H1 (cell line): ENCODE measurements around the gene TMEM181. TPM values are rescaled to one million over a fixed set of nuclear protein-coding genes. Genes with fewer than 3 reads are reported as not detected.

ENCODE experiments used
- CTCF ChIA-PET: fragments of 300-600 bp; sonication (Branson Sonifier 250); formaldehyde crosslinking; loops from one replicate; lab custom pipeline; 2021; ENCODE audit not compliant: partially characterized antibody; lab: Charles Lee
- POLR2A ChIA-PET: fragments of 300-600 bp; sonication (Branson Sonifier 250); formaldehyde crosslinking; loops from one replicate; lab custom pipeline; 2021; ENCODE audit warnings: inconsistent platforms; ENCODE audit not compliant: partially characterized antibody; lab: Charles Lee
- DNase-seq, 2 experiments: peaks; one replicate each; pipeline versions ENCODE4 v3.0.0 to v3.0.0-alpha.2; 2010 to 2022; ENCODE audit warnings: low spot score in 2 of 2, low read depth in 1 of 2, mixed read lengths in 1 of 2
- FAIRE-seq: peaks from 2 replicates; lab custom pipeline; 2011; peaks lifted over from hg19 to GRCh38; lab: Jason Lieb, UNC
- H2AFZ ChIP-seq: 2 replicates; pipeline ENCODE4 v1.8.1; 2012; ENCODE audit warnings: low read length, inconsistent platforms
- H2AK5ac ChIP-seq: 2 replicates; pipeline ENCODE4 v1.6.1; 2013; ENCODE audit warnings: low read depth, low read length
- H2BK120ac ChIP-seq: replicated peaks from 2 replicates; pipeline ENCODE3; 2013; ENCODE audit warnings: low read depth, low read length, inconsistent platforms
- H2BK12ac ChIP-seq: 2 replicates; pipeline ENCODE4 v1.6.1; 2013; ENCODE audit warnings: low read depth, low read length
- H2BK15ac ChIP-seq: 2 replicates; pipeline ENCODE4 v1.6.1; 2013; ENCODE audit warnings: low read length
- H2BK20ac ChIP-seq: 2 replicates; pipeline ENCODE4 v1.6.1; 2013; ENCODE audit warnings: low read length
- H2BK5ac ChIP-seq: 2 replicates; pipeline ENCODE4 v1.6.1; 2013; ENCODE audit warnings: low read depth, low read length
- H3K14ac ChIP-seq: 2 replicates; pipeline ENCODE4 v1.6.1; 2013; ENCODE audit warnings: inconsistent platforms; ENCODE audit not compliant: insufficient read length
- H3K18ac ChIP-seq: 2 replicates; pipeline ENCODE4 v1.6.1; 2013; ENCODE audit warnings: low read length; ENCODE audit errors: extremely low read depth
- H3K23ac ChIP-seq: 2 replicates; pipeline ENCODE4 v1.6.1; 2013; ENCODE audit warnings: inconsistent platforms; ENCODE audit not compliant: insufficient read length
- H3K23me2 ChIP-seq: 2 replicates; pipeline ENCODE4 v1.6.1; 2013; ENCODE audit warnings: low read depth, low read length
- H3K27ac ChIP-seq: 2 replicates; pipeline ENCODE4 v1.6.1; 2011; ENCODE audit warnings: low read depth, low read length, inconsistent platforms
- H3K27me3 ChIP-seq, 4 experiments: replicated peaks in 1 of 4; 1 replicate in 1 of 4; 2 replicates in 3 of 4; pipeline versions ENCODE4 v1.6.1 to v1.8.1; 2011 to 2013; ENCODE audit warnings: low read length in 3 of 4, mild to moderate bottlenecking in 3 of 4, inconsistent platforms in 2 of 4, mixed read lengths in 2 of 4, moderate library complexity in 1 of 4; ENCODE audit not compliant: control insufficient read depth in 3 of 4, insufficient read depth in 3 of 4; ENCODE audit errors: extremely low read depth in 1 of 4
- H3K36me3 ChIP-seq, 4 experiments: 2 replicates each; pipeline versions ENCODE4 v1.6.1 to v1.8.1; 2011 to 2013; ENCODE audit warnings: mild to moderate bottlenecking in 4 of 4, low read length in 3 of 4, moderate library complexity in 2 of 4, control low read depth in 1 of 4, inconsistent platforms in 1 of 4; ENCODE audit not compliant: insufficient read depth in 4 of 4, control insufficient read depth in 2 of 4
- H3K4ac ChIP-seq: replicated peaks from 2 replicates; pipeline ENCODE3; 2013; ENCODE audit warnings: low read length, low read depth, mixed read lengths, inconsistent platforms; ENCODE audit not compliant: insufficient read length
- H3K4me1 ChIP-seq, 4 experiments: replicated peaks in 1 of 4; 1 replicate in 1 of 4; 2 replicates in 3 of 4; pipeline versions ENCODE4 v1.6.1 to v1.8.1; 2011 to 2013; ENCODE audit warnings: low read length in 3 of 4, inconsistent platforms in 2 of 4, mixed read lengths in 1 of 4; ENCODE audit not compliant: insufficient read depth in 4 of 4, control insufficient read depth in 3 of 4
- H3K4me2 ChIP-seq, 2 experiments: 2 replicates each; pipeline versions ENCODE4 v1.6.1 to v1.8.1; 2011 to 2013; ENCODE audit warnings: low read depth in 2 of 2, low read length in 2 of 2, control low read depth in 1 of 2, inconsistent platforms in 1 of 2, mild to moderate bottlenecking in 1 of 2; ENCODE audit not compliant: insufficient read depth in 1 of 2
- H3K4me3 ChIP-seq, 4 experiments: fragments of 200-600, 300-600 bp in 1 of 4; sonication (generic), shearing (Covaris generic), sonication (Bioruptor Twin) in 1 of 4; 2 replicates each; pipeline versions ENCODE4 v1.5.1 to v1.8.1; 2011 to 2016; ENCODE audit warnings: low read length in 4 of 4, low read depth in 3 of 4, control low read depth in 2 of 4, inconsistent platforms in 2 of 4, mild to moderate bottlenecking in 2 of 4, mixed read lengths in 1 of 4, moderate library complexity in 1 of 4; ENCODE audit not compliant: insufficient read depth in 2 of 4; ENCODE audit errors: extremely low read depth in 1 of 4
- H3K56ac ChIP-seq: replicated peaks from 2 replicates; pipeline ENCODE3; 2013; ENCODE audit warnings: low read depth, mild to moderate bottlenecking, mixed read lengths, low read length, inconsistent platforms; ENCODE audit not compliant: insufficient read length
- H3K79me1 ChIP-seq: 2 replicates; pipeline ENCODE4 v1.6.1; 2013; ENCODE audit warnings: low read depth, low read length, control low read depth
- H3K79me2 ChIP-seq, 2 experiments: 2 replicates each; pipeline versions ENCODE4 v1.6.1 to v1.8.1; 2012 to 2013; ENCODE audit warnings: low read length in 2 of 2, mild to moderate bottlenecking in 2 of 2, inconsistent platforms in 1 of 2; ENCODE audit not compliant: insufficient read depth in 2 of 2, control insufficient read depth in 1 of 2
- H3K9ac ChIP-seq, 4 experiments: replicated peaks in 1 of 4; 1 replicate in 1 of 4; 2 replicates in 3 of 4; pipeline versions ENCODE4 v1.6.1 to v1.8.1; 2011 to 2013; ENCODE audit warnings: low read depth in 3 of 4, low read length in 3 of 4, control low read depth in 2 of 4, mild to moderate bottlenecking in 2 of 4, moderate library complexity in 2 of 4, inconsistent platforms in 1 of 4; ENCODE audit errors: extremely low read depth in 1 of 4
- H3K9me3 ChIP-seq, 2 experiments: 2 replicates each; pipeline versions ENCODE4 v1.6.1 to v1.8.1; 2012 to 2013; ENCODE audit warnings: mild to moderate bottlenecking in 2 of 2, moderate library complexity in 2 of 2, control low read depth in 1 of 2, inconsistent platforms in 1 of 2, low read depth in 1 of 2, low read length in 1 of 2, mixed read lengths in 1 of 2; ENCODE audit not compliant: insufficient read depth in 2 of 2
- H4K20me1 ChIP-seq, 2 experiments: replicated peaks in 1 of 2; 2 replicates each; pipeline versions ENCODE3 to v1.8.1; 2011 to 2013; ENCODE audit warnings: inconsistent platforms in 2 of 2, low read length in 2 of 2, mild to moderate bottlenecking in 1 of 2; ENCODE audit not compliant: insufficient read depth in 2 of 2, control insufficient read depth in 1 of 2
- H4K5ac ChIP-seq: 2 replicates; pipeline ENCODE4 v1.6.1; 2013; ENCODE audit warnings: low read length, low read depth, mixed read lengths, inconsistent platforms; ENCODE audit not compliant: insufficient read length
- H4K8ac ChIP-seq: 2 replicates; pipeline ENCODE4 v1.8.0; 2013; ENCODE audit warnings: mild to moderate bottlenecking, moderate library complexity, low read length, inconsistent platforms; ENCODE audit not compliant: insufficient read depth; ENCODE audit errors: extremely low read depth
- H4K91ac ChIP-seq: replicated peaks from 2 replicates; pipeline ENCODE3; 2013; ENCODE audit warnings: low read length, mixed read lengths, inconsistent platforms; ENCODE audit not compliant: insufficient read length
- BCL11A ChIP-seq, 2 experiments: IDR thresholded peaks; one replicate each; pipeline ENCODE4 v1.6.1; 2011; ENCODE audit warnings: low read depth in 2 of 2, low read length in 2 of 2, mild to moderate bottlenecking in 2 of 2
- CHD1 ChIP-seq: IDR thresholded peaks from 2 replicates; pipeline ENCODE4 v1.6.1; 2012; ENCODE audit warnings: low read depth, low read length, improper control_type of control experiment
- CREB1 ChIP-seq: IDR thresholded peaks from 2 replicates; pipeline ENCODE4 v1.6.1; 2012; ENCODE audit warnings: inconsistent platforms
- GABPA ChIP-seq: IDR thresholded peaks from 2 replicates; pipeline ENCODE4 v1.6.1; 2011; ENCODE audit warnings: mild to moderate bottlenecking, low read length, moderate library complexity, borderline replicate concordance; ENCODE audit not compliant: insufficient read depth
- GTF2F1 ChIP-seq: IDR thresholded peaks from 2 replicates; pipeline ENCODE4 v1.6.1; 2012; ENCODE audit warnings: low read depth, low read length, improper control_type of control experiment, borderline replicate concordance
- MAFK ChIP-seq: IDR thresholded peaks from 2 replicates; pipeline ENCODE4 v1.6.1; 2012; ENCODE audit warnings: low read depth, mild to moderate bottlenecking, improper control_type of control experiment, low read length
- POLR2AphosphoS5 ChIP-seq: IDR thresholded peaks from 2 replicates; pipeline ENCODE4 v1.6.1; 2011; ENCODE audit warnings: low read depth, low read length
- YY1 ChIP-seq: IDR thresholded peaks from 2 replicates; pipeline ENCODE4 v1.6.1; 2011; ENCODE audit warnings: low read depth, mild to moderate bottlenecking, low read length
- WGBS, 2 experiments: shearing (Covaris generic) in 1 of 2; methylation state at CpG; one replicate each; pipeline versions ENCODE4 v1.1.6 to v1.1.7; 2013 to 2015; ENCODE audit warnings: low lambda C conversion rate in 2 of 2, mixed read lengths in 2 of 2, inconsistent platforms in 1 of 2, low coverage in 1 of 2, missing lambda C conversion rate in 1 of 2; ENCODE audit not compliant: insufficient replicate concordance in 2 of 2, insufficient coverage in 1 of 2, insufficient read length in 1 of 2; ENCODE audit errors: extremely low coverage in 1 of 2, missing lambda C conversion rate in 1 of 2; 5-methylcytosine and 5-hydroxymethylcytosine counted together
- polyA plus RNA-seq, 7 experiments: library from polyadenylated mRNA; depleted of rRNA in 3 of 7; stranded (reverse) in 5 of 7; unstranded in 2 of 7; fragments of >200 nt in 5 of 7; fragments of 200-250 nt in 2 of 7; gene quantifications; 1 replicate in 5 of 7; 2 replicates in 1 of 7; 4 replicates in 1 of 7; pipeline versions ENCODE4 v1.2.1 to v1.2.3, GENCODE V29; 2011 to 2013; ENCODE audit warnings: missing spikeins in 2 of 7, mixed read lengths in 2 of 7
- total RNA-seq: library from RNA; stranded (reverse); fragmentation: NEBNext Ultra II Directional; extraction: Animal tissue kit (Norgen Biotek cat#: 25700); gene quantifications from 2 replicates; pipeline ENCODE4 v1.2.1, GENCODE V29; 2021

TMEM181 gene
- total and polyA plus RNA-seq, 2 of the 8 experiments (the other 6 are each of a cell fraction or from before 2014, with no cell fraction given) = 8.6 to 19.0 TPM

- Histone ChIP-seq H2BK12ac (no peak overlapping the region), H3K9me3 (no peaks in the 10 kb centered on the region), H3K4me3 (no peak overlapping the region), H3K4me1 (peaks cover 0 to 7% (median 4%) of the 10 kb centered on the region in 4 experiments; a peak in 5 of 7 replicates), H2BK120ac (no peak overlapping the region), H3K79me1 (no peaks in the 10 kb centered on the region), H2AFZ (no peak overlapping the region), H3K36me3 (peaks cover 0 to 3% (median 0%) of the 10 kb centered on the region in 4 experiments; a peak in 1 of 8 replicates), H3K18ac (no peak overlapping the region), H4K5ac (no peak overlapping the region), H3K4ac (no peak overlapping the region), H3K27ac (no peak overlapping the region), H2AK5ac (no peak overlapping the region), H4K20me1 (no peaks in the 10 kb centered on the region), H3K79me2 (no peaks in the 10 kb centered on the region), H4K91ac (no peak overlapping the region), H3K14ac (no peak overlapping the region), H3K9ac (no peak overlapping the region), H2BK5ac (no peak overlapping the region), H3K27me3 (no peaks in the 10 kb centered on the region), H3K4me2 (no peak overlapping the region), H3K23me2 (no peaks in the 10 kb centered on the region), H2BK15ac (no peak overlapping the region), H3K56ac (no peak overlapping the region), H3K23ac (no peak overlapping the region), H2BK20ac (no peak overlapping the region), H4K8ac (peak overlapping the region; percentile 82; the same call in 1 of the 2 replicates)
- TF ChIP-seq MAFK (no peak), GTF2F1 (no peak), CREB1 (no peak), YY1 (no peak), POLR2AphosphoS5 (no peak), BCL11A (IDR thresholded peaks at IDR 0.05; ENCODE audit: low read depth in 2 of 2, low read length in 2 of 2) (no peak), GABPA (no peak), CHD1 (no peak)
- WGBS, 2 experiments = 90% methylated on average over 29 of the region's 30 CpGs; no CpG with 5 or more reads in 1 of the 2 experiments
- ChIA-PET POLR2A (interaction anchor here (3.1 kb wide), 1 partner anchor 9 kb away, joined by 11 read pairs; no protein-coding TSS in a partner anchor), CTCF (interaction anchor here (0.7 to 3.7 kb wide), 5 partner anchors 12 to 331 kb away, joined by 3 to 16 read pairs (median 3); no protein-coding TSS in a partner anchor)
- FAIRE-seq (no peak), DNase-seq (no peak)
Measured at GRCh38 chr6:158545043-158545966, 14.6 kb upstream of the TMEM181 start.
